ENCODE results near the gene TNIK. TPM values are rescaled to one million over a fixed set of nuclear protein-coding genes. Genes with fewer than 3 reads are reported as not detected.

The TNIK gene
- total RNA-seq, 4 donors from 2014 or later = 32.9 to 52.0 (median 40.2) TPM

DNA sequence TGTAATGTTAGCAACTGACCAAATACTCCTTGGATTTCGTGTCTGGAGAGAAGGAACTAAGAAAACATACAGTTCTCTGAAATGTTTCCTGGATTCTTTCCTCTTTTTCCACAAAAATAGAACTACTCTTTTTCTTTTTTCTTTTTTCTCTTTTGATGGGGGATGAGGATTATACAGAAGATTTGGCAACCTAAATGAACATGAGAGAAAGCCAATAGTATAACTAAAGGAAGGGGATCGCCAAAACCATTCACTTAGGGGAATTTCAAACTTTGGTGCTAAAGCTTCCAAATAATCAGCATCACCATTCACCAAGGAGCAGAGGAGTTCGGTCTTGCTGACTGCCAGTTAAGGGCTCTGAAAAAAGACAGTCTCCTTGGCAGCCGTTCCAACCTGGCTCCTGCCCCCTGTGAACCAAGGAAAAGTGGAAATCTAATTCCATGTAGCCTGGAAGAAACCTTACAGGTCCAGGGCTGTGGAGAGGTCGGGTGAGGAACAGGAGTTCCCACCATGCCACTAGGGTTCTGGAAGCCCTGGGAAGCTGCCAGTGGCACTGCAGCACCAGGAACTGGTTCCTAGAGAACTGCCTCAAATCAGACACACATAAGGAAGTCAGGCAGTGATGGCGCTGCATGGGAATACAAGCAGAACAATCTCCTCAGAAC is 176.9 kb downstream of the TNIK start:
- in situ Hi-C loops (cut with MboI; ENCODE audit: low pct_ligation_motif_present in 1 of 4, low pct_unique_long_range_greater_than_20kb in 1 of 4, low sequenced_read_pairs in 3 of 4) = no loop called here
- Histone ChIP-seq H3K9me3 (no peaks in the 10 kb centered on the region), H3K36me3 (no peaks in the 10 kb centered on the region), H3K4me1 (peaks cover 0 to 33% (median 10%) of the 10 kb centered on the region in 4 donors), H3K4me3 (no peak overlapping the region), H3K27ac (peak overlapping the region; percentile 15 to 59 (median 48)), H3K27me3 (no peaks in the 10 kb centered on the region)
- DNase-seq = no peak
- TF ChIP-seq POLR2A (IDR thresholded peaks at IDR 0.05) (no peak), POLR2AphosphoS5 (IDR thresholded peaks at IDR 0.05) (no peak), EP300 (IDR thresholded peaks at IDR 0.05; ENCODE audit: low read depth) (no peak)
- TF ChIP-seq, protein P1, sequence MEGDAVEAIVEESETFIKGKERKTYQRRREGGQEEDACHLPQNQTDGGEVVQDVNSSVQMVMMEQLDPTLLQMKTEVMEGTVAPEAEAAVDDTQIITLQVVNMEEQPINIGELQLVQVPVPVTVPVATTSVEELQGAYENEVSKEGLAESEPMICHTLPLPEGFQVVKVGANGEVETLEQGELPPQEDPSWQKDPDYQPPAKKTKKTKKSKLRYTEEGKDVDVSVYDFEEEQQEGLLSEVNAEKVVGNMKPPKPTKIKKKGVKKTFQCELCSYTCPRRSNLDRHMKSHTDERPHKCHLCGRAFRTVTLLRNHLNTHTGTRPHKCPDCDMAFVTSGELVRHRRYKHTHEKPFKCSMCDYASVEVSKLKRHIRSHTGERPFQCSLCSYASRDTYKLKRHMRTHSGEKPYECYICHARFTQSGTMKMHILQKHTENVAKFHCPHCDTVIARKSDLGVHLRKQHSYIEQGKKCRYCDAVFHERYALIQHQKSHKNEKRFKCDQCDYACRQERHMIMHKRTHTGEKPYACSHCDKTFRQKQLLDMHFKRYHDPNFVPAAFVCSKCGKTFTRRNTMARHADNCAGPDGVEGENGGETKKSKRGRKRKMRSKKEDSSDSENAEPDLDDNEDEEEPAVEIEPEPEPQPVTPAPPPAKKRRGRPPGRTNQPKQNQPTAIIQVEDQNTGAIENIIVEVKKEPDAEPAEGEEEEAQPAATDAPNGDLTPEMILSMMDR (IDR thresholded peaks at IDR 0.05) = no peak
- WGBS, 2 donors (ENCODE audit: low coverage in 1 of 2) = 71 to 75% methylated on average over 2 to 6 of the region's 6 CpGs
- intact Hi-C loops (cut with DNase I; ENCODE audit: low total_unique reads) = no loop called here

DNA sequence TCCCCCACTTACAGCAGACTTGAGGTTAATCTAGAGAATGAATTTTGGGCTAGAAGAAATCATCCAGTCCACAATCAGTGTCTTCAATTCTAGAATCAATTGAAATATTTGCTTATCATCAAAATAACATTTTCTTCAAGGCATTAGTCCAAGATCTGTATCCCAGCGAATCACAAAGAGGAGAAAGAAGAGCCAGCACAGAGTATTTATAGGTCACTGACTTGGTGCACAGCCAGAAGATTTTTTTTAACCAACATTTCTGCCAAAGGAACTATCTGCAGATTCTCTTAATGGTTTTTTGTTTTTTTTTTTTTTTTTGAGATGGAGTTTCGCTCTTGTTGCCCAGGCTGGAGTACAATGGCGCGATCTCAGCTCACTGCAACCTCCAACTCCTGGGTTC is 178.2 kb downstream of the TNIK start:
- intact Hi-C loops (cut with DNase I; ENCODE audit: low total_unique reads) = no loop called here
- Histone ChIP-seq H3K4me1 (peaks cover 0 to 31% (median 10%) of the 10 kb centered on the region in 4 donors), H3K27ac (peak overlapping the region; percentile 15 to 59 (median 48)), H3K27me3 (no peaks in the 10 kb centered on the region), H3K9me3 (no peaks in the 10 kb centered on the region), H3K4me3 (no peak overlapping the region), H3K36me3 (no peaks in the 10 kb centered on the region)
- in situ Hi-C loops (cut with MboI; ENCODE audit: low pct_ligation_motif_present in 1 of 4, low pct_unique_long_range_greater_than_20kb in 1 of 4, low sequenced_read_pairs in 3 of 4) = no loop called here
- DNase-seq = no peak
- 70 to 81% methylated on average over 4 of the region's 4 CpGs for WGBS, 2 donors (ENCODE audit: low coverage in 1 of 2)
- TF ChIP-seq POLR2AphosphoS5 (IDR thresholded peaks at IDR 0.05) = no peak
- TF ChIP-seq EP300 (IDR thresholded peaks at IDR 0.05; ENCODE audit: low read depth) = no peak
- TF ChIP-seq POLR2A (IDR thresholded peaks at IDR 0.05) = no peak
- TF ChIP-seq, protein P1 (IDR thresholded peaks at IDR 0.05) = no peak

DNA sequence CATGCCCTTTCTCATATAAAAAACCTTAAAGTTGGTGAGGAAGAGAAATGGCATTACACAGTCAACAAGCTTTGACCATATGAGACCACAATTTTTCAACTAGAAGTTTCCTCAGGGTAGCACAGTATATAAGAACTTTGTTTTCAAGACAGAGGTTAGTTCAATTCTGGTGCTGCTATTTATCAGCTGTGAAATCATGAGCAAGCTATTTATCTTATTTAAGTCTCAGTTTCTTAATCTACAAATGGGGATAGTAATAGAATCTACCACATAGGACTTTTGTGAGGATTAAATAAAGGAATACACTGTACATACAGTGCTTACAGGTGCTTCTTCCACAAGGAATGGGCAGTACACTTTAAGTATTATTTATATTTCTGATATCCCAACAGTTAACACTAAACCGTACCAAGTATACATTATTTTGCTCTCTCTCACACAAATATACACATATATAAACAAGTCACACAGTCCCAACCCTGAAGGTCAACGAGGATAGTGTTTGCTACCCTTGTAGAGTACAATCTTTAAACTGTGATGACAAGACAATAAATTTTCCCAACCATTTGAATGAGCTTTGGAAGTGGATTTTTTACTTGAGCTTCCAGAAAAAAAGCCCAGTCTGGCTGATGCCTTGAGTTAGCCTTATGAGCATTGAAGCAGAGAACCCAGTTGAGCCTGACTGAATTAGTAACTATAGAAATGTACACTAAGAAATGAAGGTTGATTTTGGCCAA is 178.8 kb downstream of the TNIK start:
- no peaks in the 10 kb centered on the region for H3K36me3 ChIP-seq
- 63 to 74% methylated on average over 2 of the region's 2 CpGs for WGBS, 2 donors (ENCODE audit: low coverage in 1 of 2)
- H3K4me1 ChIP-seq = peaks cover 0 to 25% (median 10%) of the 10 kb centered on the region in 4 donors
- in situ Hi-C loops (cut with MboI; ENCODE audit: low pct_ligation_motif_present in 1 of 4, low pct_unique_long_range_greater_than_20kb in 1 of 4, low sequenced_read_pairs in 3 of 4) = no loop called here
- peak overlapping the region in 2 of 4 donors; percentile 12 to 23 for H3K27ac ChIP-seq
- TF ChIP-seq POLR2AphosphoS5 (IDR thresholded peaks at IDR 0.05) = no peak
- TF ChIP-seq, protein P1 (IDR thresholded peaks at IDR 0.05) = no peak
- TF ChIP-seq EP300 (IDR thresholded peaks at IDR 0.05; ENCODE audit: low read depth) = no peak
- no peak for TF ChIP-seq POLR2A (IDR thresholded peaks at IDR 0.05)
- H3K4me3 ChIP-seq = no peak overlapping the region
- DNase-seq = no peak
- intact Hi-C loops (cut with DNase I; ENCODE audit: low total_unique reads) = no loop called here
- no peaks in the 10 kb centered on the region for H3K9me3 ChIP-seq
- H3K27me3 ChIP-seq = no peaks in the 10 kb centered on the region

DNA sequence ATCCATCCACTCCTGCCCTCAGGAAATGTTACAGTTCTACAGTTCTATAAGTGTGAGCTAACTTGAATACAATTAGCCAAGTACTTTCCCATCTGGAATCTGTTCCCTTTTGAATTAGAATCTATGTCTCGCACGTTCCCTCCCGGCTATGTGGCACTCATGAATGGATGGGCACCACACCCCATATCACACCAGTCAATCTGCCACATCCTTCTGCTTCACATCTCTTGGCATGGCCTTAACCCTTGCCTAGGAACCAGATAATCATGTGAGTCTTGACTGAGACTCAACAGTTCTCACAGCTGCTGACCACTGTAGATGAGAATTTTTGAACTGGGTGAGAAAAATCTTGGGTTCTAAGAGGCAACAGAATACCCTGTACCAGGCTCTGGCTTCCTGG is 180.2 kb downstream of the TNIK start:
- 87 to 89% methylated on average over 3 of the region's 3 CpGs for WGBS, 2 donors (ENCODE audit: low coverage in 1 of 2)

More for the DNA sequence above, 180.2 kb downstream of the TNIK start:
- H3K36me3 ChIP-seq = no peaks in the 10 kb centered on the region
- H3K27ac ChIP-seq = no peak overlapping the region
- in situ Hi-C loops (cut with MboI; ENCODE audit: low pct_ligation_motif_present in 1 of 4, low pct_unique_long_range_greater_than_20kb in 1 of 4, low sequenced_read_pairs in 3 of 4) (no loop called here), intact Hi-C loops (cut with DNase I; ENCODE audit: low total_unique reads) (no loop called here)
- H3K9me3 ChIP-seq = no peaks in the 10 kb centered on the region
- no peak for DNase-seq
- H3K4me3 ChIP-seq = no peak overlapping the region
- no peak for TF ChIP-seq POLR2AphosphoS5 (IDR thresholded peaks at IDR 0.05)
- no peaks in the 10 kb centered on the region for H3K27me3 ChIP-seq
- H3K4me1 ChIP-seq = peaks cover 0 to 20% (median 10%) of the 10 kb centered on the region in 4 donors
